A673 (cell line): ENCODE measurements around the gene RIT2. TPM values are rescaled to one million over a fixed set of nuclear protein-coding genes. Genes with fewer than 3 reads are reported as not detected.

Experiments
- BruUV-seq: library from RNA; stranded (reverse); fragments of 400-500 nt; replicated peaks from 2 replicates; lab custom pipeline; 2021; lab: Mats Ljungman, UMichigan
- CTCF ChIA-PET: fragments of 300-600 bp; sonication (Branson Sonifier 250); formaldehyde crosslinking; loops from one replicate; lab custom pipeline; 2022; ENCODE audit warnings: antibody characterized with exemption; lab: Charles Lee
- POLR2A ChIA-PET: fragments of 300-600 bp; sonication (Branson Sonifier 250); formaldehyde crosslinking; loops from one replicate; lab custom pipeline; 2022; ENCODE audit warnings: antibody characterized with exemption; ENCODE audit not compliant: low non-redundant PET; lab: Charles Lee
- DNase-seq: peaks from one replicate; pipeline ENCODE4 v3.0.0-alpha.2; 2015; ENCODE audit warnings: low spot score
- H3K27ac ChIP-seq: fragments of 200-600 bp; sonication (generic); 2 replicates; pipeline ENCODE4 v1.5.1; 2016; ENCODE audit warnings: mixed run types, low read depth, mild to moderate bottlenecking, mixed read lengths, antibody characterized with exemption, low read length; ENCODE audit not compliant: poor library complexity, severe bottlenecking
- H3K27me3 ChIP-seq: fragments of 200-600 bp; sonication (generic); replicated peaks from 2 replicates; pipeline ENCODE4 v1.6.1; 2017; ENCODE audit warnings: mixed run types, low read depth, mild to moderate bottlenecking, mixed read lengths, antibody characterized with exemption, low read length; ENCODE audit not compliant: insufficient read depth, poor library complexity
- H3K36me3 ChIP-seq: fragments of 200-600 bp; sonication (generic); 2 replicates; pipeline ENCODE4 v1.6.1; 2016; ENCODE audit warnings: mixed run types, mild to moderate bottlenecking, mixed read lengths, antibody characterized with exemption, low read length; ENCODE audit not compliant: insufficient read depth, poor library complexity, severe bottlenecking
- H3K4me1 ChIP-seq: fragments of 200-600 bp; sonication (generic); 2 replicates; pipeline ENCODE4 v1.6.1; 2017; ENCODE audit warnings: mixed run types, mild to moderate bottlenecking, mixed read lengths, antibody characterized with exemption, low read length; ENCODE audit not compliant: insufficient read depth, poor library complexity, severe bottlenecking
- H3K4me3 ChIP-seq: fragments of 200-600 bp; sonication (generic); 2 replicates; pipeline ENCODE4 v1.5.1; 2016; ENCODE audit warnings: low read depth, mixed run types, mild to moderate bottlenecking, mixed read lengths, low read length; ENCODE audit not compliant: poor library complexity, severe bottlenecking
- H3K9me3 ChIP-seq: fragments of 200-600 bp; sonication (generic); 2 replicates; pipeline ENCODE4 v1.6.1; 2016; ENCODE audit warnings: mixed run types, low read depth, mild to moderate bottlenecking, mixed read lengths, antibody characterized with exemption, low read length; ENCODE audit not compliant: poor library complexity, severe bottlenecking
- EZH2 ChIP-seq: fragments of 200-600 bp; sonication (generic); IDR thresholded peaks from 2 replicates; pipeline ENCODE4 v1.6.1; 2017; ENCODE audit warnings: borderline replicate concordance, low read depth, mild to moderate bottlenecking, mixed read lengths, antibody characterized with exemption, low read length; ENCODE audit not compliant: poor library complexity, severe bottlenecking
- intact Hi-C: fragments of 100-400 bp; cut with micrococcal nuclease; formaldehyde crosslinking; loops from one replicate; pipeline ENCODE4 v1.10.0; 2022; ENCODE audit not compliant: unreplicated experiment
- total RNA-seq: library from RNA; stranded (reverse); gene quantifications from 2 replicates; pipeline ENCODE4 v1.2.3, GENCODE V29; 2021
- TF ChIP-seq, protein P1 (sequence below): fragments of 300-800, 200-600 bp; sonication (generic); conservative IDR thresholded peaks from 2 replicates; pipeline ENCODE4 v1.5.1; 2017; ENCODE audit warnings: low read depth, mild to moderate bottlenecking, antibody characterized with exemption, low read length, moderate library complexity, mixed read lengths

The RIT2 gene
- total RNA-seq, 1 experiment from 2014 or later, result not detected

GRCh38 chr18:42719221-42719620 lies 396.3 kb downstream of the RIT2 start:
- Histone ChIP-seq H3K4me3 (no peak overlapping the region), H3K9me3 (no peaks in the 10 kb centered on the region), H3K27ac (no peak overlapping the region), H3K4me1 (no peaks in the 10 kb centered on the region), H3K27me3 (no peaks in the 10 kb centered on the region), H3K36me3 (no peaks in the 10 kb centered on the region)
- no TSS peak for BruUV-seq
- intact Hi-C loops, result no loop called here
- CTCF ChIA-PET, result no interaction called here
- POLR2A ChIA-PET, result no interaction called here
- TF ChIP-seq, protein P1, sequence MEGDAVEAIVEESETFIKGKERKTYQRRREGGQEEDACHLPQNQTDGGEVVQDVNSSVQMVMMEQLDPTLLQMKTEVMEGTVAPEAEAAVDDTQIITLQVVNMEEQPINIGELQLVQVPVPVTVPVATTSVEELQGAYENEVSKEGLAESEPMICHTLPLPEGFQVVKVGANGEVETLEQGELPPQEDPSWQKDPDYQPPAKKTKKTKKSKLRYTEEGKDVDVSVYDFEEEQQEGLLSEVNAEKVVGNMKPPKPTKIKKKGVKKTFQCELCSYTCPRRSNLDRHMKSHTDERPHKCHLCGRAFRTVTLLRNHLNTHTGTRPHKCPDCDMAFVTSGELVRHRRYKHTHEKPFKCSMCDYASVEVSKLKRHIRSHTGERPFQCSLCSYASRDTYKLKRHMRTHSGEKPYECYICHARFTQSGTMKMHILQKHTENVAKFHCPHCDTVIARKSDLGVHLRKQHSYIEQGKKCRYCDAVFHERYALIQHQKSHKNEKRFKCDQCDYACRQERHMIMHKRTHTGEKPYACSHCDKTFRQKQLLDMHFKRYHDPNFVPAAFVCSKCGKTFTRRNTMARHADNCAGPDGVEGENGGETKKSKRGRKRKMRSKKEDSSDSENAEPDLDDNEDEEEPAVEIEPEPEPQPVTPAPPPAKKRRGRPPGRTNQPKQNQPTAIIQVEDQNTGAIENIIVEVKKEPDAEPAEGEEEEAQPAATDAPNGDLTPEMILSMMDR, result no peak
- no peak for TF ChIP-seq EZH2
- DNase-seq, result no peak

DNA sequence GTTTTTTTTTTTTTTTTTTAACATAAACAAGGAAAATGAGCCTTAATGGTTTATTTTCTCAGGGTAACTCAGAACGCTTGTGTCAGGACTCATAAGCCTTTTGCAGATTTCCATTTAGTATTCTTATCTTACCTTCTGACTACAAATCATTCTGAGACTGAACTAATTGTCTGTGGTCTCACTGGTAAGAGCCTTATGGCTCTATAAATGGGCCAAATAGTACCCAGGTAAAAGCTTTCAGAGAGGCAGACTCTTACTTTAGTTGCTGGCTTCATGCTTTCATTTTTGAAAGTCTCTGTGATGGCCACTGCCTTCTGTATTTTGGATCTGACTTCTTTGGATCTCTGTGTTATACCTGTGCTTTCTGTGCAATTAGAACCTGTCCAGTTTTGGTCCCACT lies 403.4 kb downstream of the RIT2 start:
- ChIA-PET POLR2A (interaction anchor here (0.7 kb wide), 1 partner anchor 243 kb away, joined by 22 read pairs; no protein-coding TSS in a partner anchor), CTCF (no interaction called here)
- H3K4me3 ChIP-seq, result no peak overlapping the region
- no peaks in the 10 kb centered on the region for H3K4me1 ChIP-seq
- H3K27me3 ChIP-seq, result no peaks in the 10 kb centered on the region
- DNase-seq, result no peak
- intact Hi-C loops, result no loop called here
- no TSS peak for BruUV-seq
- no peak overlapping the region for H3K27ac ChIP-seq
- no peaks in the 10 kb centered on the region for H3K36me3 ChIP-seq
- H3K9me3 ChIP-seq, result no peaks in the 10 kb centered on the region
- TF ChIP-seq, protein P1, result no peak
- no peak for TF ChIP-seq EZH2

DNA sequence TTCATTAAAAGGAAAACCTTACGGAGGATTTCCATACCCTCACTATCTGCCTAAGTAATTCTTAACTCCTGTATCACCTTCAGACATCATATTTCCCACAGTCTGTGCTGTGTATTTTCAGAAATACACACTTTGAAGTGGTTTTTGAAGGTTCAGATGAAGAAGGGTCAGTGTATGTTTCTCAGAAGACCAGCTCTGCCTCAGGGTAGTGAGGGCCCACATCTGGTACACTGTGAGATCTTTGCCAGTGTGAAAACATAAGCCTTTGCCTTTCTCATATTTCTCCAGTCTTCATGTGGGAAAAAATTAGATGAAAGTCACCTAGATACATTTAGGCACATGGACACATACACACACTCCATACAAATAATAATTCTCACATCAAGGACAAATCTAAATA lies 408.4 kb downstream of the RIT2 start:
- no peak for DNase-seq
- CTCF ChIA-PET, result no interaction called here
- H3K9me3 ChIP-seq, result no peaks in the 10 kb centered on the region
- H3K36me3 ChIP-seq, result no peaks in the 10 kb centered on the region
- H3K4me3 ChIP-seq, result no peak overlapping the region
- no TSS peak for BruUV-seq
- TF ChIP-seq, protein P1, result no peak
- TF ChIP-seq EZH2, result no peak
- no peaks in the 10 kb centered on the region for H3K27me3 ChIP-seq
- POLR2A ChIA-PET, result no interaction called here
- intact Hi-C loops, result no loop called here
- H3K27ac ChIP-seq, result no peak overlapping the region
- H3K4me1 ChIP-seq, result no peaks in the 10 kb centered on the region
